Left ventricle myocardium inferior (tissue), 1 donor: Measurements from ENCODE around the gene LTN1. TPM values are rescaled to one million over a fixed set of nuclear protein-coding genes. Genes with fewer than 3 reads are reported as not detected.

Experiments
- DNase-seq: peaks from one replicate; pipeline ENCODE4 v3.0.0-alpha.2; 2020
- H3K27ac ChIP-seq: fragments of 200-600 bp; replicated peaks from 2 replicates; pipeline ENCODE4 v1.8.0; 2021
- H3K27me3 ChIP-seq: fragments of 200-600 bp; 2 replicates; pipeline ENCODE4 v1.8.0; 2021; ENCODE audit warnings: low read depth
- H3K36me3 ChIP-seq: fragments of 200-600 bp; 2 replicates; pipeline ENCODE4 v1.8.0; 2021
- H3K4me1 ChIP-seq: fragments of 200-600 bp; 2 replicates; pipeline ENCODE4 v1.8.0; 2021
- H3K4me3 ChIP-seq: fragments of 200-600 bp; 2 replicates; pipeline ENCODE4 v1.8.0; 2021; ENCODE audit warnings: mild to moderate bottlenecking, moderate library complexity
- H3K9me3 ChIP-seq: fragments of 200-600 bp; replicated peaks from 2 replicates; pipeline ENCODE4 v1.8.0; 2021
- intact Hi-C: fragments of 100-400 bp; cut with micrococcal nuclease; formaldehyde crosslinking; loops from one replicate; pipeline ENCODE4 v1.11.0; 2022
- total RNA-seq: library from RNA; stranded (reverse); fragmentation: NEBNext Ultra II Directional; extraction: Animal tissue kit (Norgen Biotek cat#: 25700); gene quantifications from one replicate; pipeline ENCODE4 v1.2.1, GENCODE V29; 2021
- TF ChIP-seq, protein P1 (sequence below): fragments of 200-600 bp; IDR thresholded peaks from 2 replicates; pipeline ENCODE4 v1.8.0; 2021; ENCODE audit warnings: antibody characterized with exemption, mild to moderate bottlenecking, borderline replicate concordance
- donor health status: DM: no; HTN: yes; CAD: no; lungs with severe emphysema.

Gene LTN1
- total RNA-seq, 1 donor from 2014 or later: 16.6 TPM

DNA sequence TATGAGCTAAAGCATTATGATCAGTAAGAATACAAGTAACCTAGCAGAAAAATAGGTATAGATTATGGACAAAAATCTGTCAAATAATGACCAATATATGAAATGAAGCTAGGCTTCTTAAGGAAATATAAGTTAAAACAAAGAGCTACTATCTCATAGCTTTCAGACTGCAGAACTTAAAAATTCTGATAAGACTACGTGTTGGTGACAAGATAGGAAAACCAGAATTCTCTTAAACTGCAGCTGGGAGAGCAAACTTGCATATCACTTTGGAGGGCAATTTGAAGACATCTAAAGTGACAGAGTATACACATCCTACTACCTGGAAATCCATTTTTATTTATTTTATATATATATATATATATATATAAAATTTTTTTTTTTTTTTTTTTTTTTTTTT lies 65.5 kb downstream of the LTN1 start:
- Histone ChIP-seq H3K27me3 (no peaks in the 10 kb centered on the region), H3K36me3 (peaks cover 49% of the 10 kb centered on the region), H3K27ac (no peak overlapping the region), H3K4me3 (no peak overlapping the region), H3K4me1 (no peaks in the 10 kb centered on the region), H3K9me3 (no peaks in the 10 kb centered on the region)
- intact Hi-C loops: no loop called here
- TF ChIP-seq, protein P1, sequence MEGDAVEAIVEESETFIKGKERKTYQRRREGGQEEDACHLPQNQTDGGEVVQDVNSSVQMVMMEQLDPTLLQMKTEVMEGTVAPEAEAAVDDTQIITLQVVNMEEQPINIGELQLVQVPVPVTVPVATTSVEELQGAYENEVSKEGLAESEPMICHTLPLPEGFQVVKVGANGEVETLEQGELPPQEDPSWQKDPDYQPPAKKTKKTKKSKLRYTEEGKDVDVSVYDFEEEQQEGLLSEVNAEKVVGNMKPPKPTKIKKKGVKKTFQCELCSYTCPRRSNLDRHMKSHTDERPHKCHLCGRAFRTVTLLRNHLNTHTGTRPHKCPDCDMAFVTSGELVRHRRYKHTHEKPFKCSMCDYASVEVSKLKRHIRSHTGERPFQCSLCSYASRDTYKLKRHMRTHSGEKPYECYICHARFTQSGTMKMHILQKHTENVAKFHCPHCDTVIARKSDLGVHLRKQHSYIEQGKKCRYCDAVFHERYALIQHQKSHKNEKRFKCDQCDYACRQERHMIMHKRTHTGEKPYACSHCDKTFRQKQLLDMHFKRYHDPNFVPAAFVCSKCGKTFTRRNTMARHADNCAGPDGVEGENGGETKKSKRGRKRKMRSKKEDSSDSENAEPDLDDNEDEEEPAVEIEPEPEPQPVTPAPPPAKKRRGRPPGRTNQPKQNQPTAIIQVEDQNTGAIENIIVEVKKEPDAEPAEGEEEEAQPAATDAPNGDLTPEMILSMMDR: no peak
- DNase-seq: no peak

DNA sequence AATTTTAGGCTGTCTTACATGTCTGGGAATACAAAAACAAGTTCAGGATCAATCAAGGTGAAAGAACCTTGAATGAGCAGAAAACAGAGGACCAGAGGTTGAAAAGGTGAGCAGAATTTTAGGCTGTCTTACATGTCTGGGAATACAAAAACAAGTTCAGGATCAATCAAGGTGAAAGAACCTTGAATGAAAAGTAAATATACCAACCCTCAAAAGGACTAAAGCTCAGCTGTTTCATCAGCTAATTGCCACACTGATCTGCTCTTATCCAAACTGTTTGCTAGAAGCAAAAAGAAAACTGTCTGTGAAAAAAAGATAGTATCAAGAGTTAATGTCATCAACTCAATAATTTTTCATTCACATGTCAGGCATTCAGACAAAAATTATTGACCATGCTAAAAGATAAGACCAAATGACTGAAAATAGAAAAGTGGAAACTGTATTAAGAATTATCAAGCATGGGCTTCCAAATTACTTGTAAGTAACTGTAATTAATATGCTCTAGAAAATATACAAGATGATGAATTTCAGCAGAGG lies 69.2 kb downstream of the LTN1 start:
- H3K27me3 ChIP-seq: no peaks in the 10 kb centered on the region
- peaks cover 25% of the 10 kb centered on the region for H3K36me3 ChIP-seq
- intact Hi-C loops: no loop called here

DNA sequence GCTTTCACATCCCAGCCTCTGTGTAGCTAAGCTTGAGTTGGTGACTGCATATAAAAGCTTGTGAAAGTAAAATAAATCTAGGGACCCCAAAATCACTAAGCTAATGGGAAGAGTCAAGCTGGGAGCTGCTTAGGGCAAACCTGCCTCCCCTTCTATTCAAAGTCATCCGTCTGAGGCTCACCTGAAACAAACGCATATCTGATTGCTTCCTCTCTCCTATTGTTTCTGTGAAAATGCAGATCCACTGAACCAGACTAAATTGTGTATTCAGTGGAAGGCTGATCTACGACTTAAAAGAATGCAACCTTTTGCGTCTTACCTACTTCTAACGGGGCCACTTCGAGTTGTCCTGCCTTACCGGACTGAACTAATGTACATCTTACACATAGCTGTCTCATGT lies 70.3 kb downstream of the LTN1 start:
- TF ChIP-seq, protein P1: no peak
- intact Hi-C loops: no loop called here
- no peaks in the 10 kb centered on the region for H3K4me1 ChIP-seq
- no peaks in the 10 kb centered on the region for H3K27me3 ChIP-seq
- DNase-seq: no peak
- no peak overlapping the region for H3K4me3 ChIP-seq
- H3K36me3 ChIP-seq: peaks cover 15% of the 10 kb centered on the region
- no peak overlapping the region for H3K27ac ChIP-seq
- H3K9me3 ChIP-seq: no peaks in the 10 kb centered on the region

More for the DNA sequence above, 69.2 kb downstream of the LTN1 start:
- no peaks in the 10 kb centered on the region for H3K9me3 ChIP-seq
- DNase-seq: no peak
- TF ChIP-seq, protein P1: no peak
- no peak overlapping the region for H3K4me3 ChIP-seq
- H3K27ac ChIP-seq: no peak overlapping the region
- no peaks in the 10 kb centered on the region for H3K4me1 ChIP-seq

DNA sequence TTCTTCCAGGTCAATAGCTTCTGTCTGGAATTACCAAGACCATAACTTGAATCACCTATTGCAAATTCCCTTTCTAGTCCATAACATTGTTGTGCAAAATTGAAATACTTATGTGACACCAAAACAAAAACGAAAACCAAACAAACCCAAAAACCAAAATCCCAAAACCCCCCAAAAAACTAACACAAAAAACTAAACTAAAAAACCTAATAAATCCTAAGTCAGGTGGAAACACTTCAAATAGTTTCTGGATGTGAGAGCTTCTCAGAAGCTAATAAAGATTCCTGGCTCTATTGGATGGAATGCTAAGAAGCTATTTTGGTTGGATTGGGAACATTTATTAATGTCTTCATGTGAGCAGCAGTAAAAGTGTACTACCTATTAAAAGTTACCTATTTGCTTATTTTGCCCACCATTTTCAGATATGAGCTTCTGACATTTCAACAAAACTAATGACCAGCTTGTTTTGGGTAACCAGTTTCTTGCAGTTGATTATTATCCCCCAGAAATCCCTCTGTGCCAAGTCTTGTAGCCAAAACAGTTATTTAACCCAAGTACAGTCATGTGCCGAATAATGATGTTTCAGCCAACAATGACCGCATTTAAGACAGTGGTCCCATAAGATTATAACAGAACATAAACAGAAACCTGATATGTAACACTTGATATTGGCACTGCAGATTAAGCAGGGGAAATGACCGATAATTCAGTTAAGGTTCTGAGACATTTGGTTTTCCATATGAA lies 76.4 kb downstream of the LTN1 start:
- H3K9me3 ChIP-seq: no peaks in the 10 kb centered on the region
- no peak overlapping the region for H3K27ac ChIP-seq
- no peak overlapping the region for H3K4me3 ChIP-seq
- no peaks in the 10 kb centered on the region for H3K27me3 ChIP-seq
- no peaks in the 10 kb centered on the region for H3K36me3 ChIP-seq
- TF ChIP-seq, protein P1: no peak
- intact Hi-C loops: no loop called here
- no peaks in the 10 kb centered on the region for H3K4me1 ChIP-seq
- DNase-seq: no peak

DNA sequence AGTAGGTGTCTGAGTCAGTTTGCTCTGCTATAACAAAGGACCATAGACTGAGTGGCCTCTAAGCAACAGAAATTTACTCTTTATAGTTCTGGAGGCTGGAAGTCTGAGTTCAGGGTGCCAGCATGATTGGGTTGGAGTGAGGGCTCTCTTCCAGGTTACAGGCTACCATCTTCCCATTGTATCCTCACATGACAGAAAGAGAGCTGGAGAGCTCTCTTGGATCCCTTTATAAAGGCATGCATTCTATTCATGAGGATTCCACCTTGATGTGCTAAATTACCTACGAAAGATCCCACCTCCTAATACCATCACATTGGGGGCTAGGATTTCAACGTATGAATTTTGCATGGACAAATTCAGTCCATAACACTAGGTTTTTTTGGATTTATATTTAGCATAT lies 79.6 kb downstream of the LTN1 start:
- Histone ChIP-seq H3K27ac (no peak overlapping the region), H3K27me3 (no peaks in the 10 kb centered on the region), H3K4me3 (no peak overlapping the region), H3K36me3 (no peaks in the 10 kb centered on the region), H3K4me1 (no peaks in the 10 kb centered on the region), H3K9me3 (no peaks in the 10 kb centered on the region)
- TF ChIP-seq, protein P1: no peak
- no peak for DNase-seq
- intact Hi-C loops: no loop called here
